ENCODE data around the gene ROBO1. TPM values are rescaled to one million over a fixed set of nuclear protein-coding genes. Genes with fewer than 3 reads are reported as not detected.
"Not testable (repeated sequence)": the region's sequence is repeated elsewhere in the genome, so short reads cannot be mapped to it uniquely, and the experiment has no call there.

Gene ROBO1
- total and polyA plus RNA-seq, 9 donors: 26.2 to 77.2 (median 38.7) TPM

DNA sequence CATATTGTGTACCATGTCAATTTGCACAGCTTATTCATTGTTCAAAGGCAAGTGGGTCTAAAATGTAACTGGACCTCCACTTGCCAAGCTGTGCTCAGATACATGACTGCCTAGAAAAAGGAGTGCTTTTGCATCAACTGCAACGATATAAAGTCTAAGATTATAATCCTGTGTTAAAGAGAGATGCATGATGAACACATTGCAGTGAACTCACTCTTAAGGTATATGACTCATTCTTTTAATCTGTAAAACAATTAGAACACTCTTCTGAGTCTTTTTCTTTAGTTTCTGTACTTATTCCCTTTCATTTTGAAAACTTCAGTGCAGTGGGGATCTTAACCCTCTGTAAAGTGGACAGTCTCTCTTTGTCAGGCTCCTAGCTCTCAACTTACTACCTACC is 982.8 kb downstream of the ROBO1 start:
- H3K9me3 ChIP-seq (replicated peaks; ENCODE audit: control insufficient read depth, low read depth, low read length): no peaks in the 10 kb centered on the region
- H3K4me1 ChIP-seq (ENCODE audit: control insufficient read depth, insufficient read depth, low read length): no peaks in the 10 kb centered on the region
- WGBS (ENCODE audit: insufficient coverage): no CpG with 5 or more reads among the region's 1 CpG
- H3K27me3 ChIP-seq (ENCODE audit: control insufficient read depth, insufficient read depth, low read length): no peaks in the 10 kb centered on the region
- H3K36me3 ChIP-seq (ENCODE audit: control insufficient read depth, insufficient read depth, low read length): no peaks in the 10 kb centered on the region
- no peak overlapping the region for H3K4me3 ChIP-seq (ENCODE audit: low read length)
- H3K27ac ChIP-seq (ENCODE audit: low read length): no peak overlapping the region
- DNase-seq: no peak

DNA sequence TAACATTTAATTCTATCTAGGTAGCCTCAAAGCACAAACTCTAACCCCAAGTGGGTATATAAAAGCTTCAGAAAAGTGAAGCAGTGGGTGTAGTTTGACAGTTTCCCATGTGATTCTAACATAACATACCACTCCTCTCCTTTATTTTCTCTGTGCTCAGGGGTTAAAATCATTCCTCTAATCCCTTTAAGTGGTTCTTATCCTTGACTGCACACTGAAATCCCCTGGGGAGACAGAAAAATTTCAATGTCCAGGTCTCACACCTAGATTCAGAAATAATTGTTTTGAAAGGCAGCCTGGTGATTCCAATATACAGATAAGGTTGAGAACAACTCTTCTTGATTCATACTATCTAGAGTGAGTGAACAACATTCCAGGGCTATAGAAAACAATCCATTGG is 986.4 kb downstream of the ROBO1 start:
- DNase-seq: no peak
- no peaks in the 10 kb centered on the region for H3K36me3 ChIP-seq (ENCODE audit: control insufficient read depth, insufficient read depth, low read length)
- no peak overlapping the region for H3K27ac ChIP-seq (ENCODE audit: low read length)
- no peak overlapping the region for H3K4me3 ChIP-seq (ENCODE audit: low read length)
- H3K9me3 ChIP-seq (replicated peaks; ENCODE audit: control insufficient read depth, low read depth, low read length): peaks cover 6% of the 10 kb centered on the region
- H3K4me1 ChIP-seq (ENCODE audit: control insufficient read depth, insufficient read depth, low read length): no peaks in the 10 kb centered on the region
- H3K27me3 ChIP-seq (ENCODE audit: control insufficient read depth, insufficient read depth, low read length): no peaks in the 10 kb centered on the region

GRCh38 chr3:78765671-78766485 is 1001.9 kb downstream of the ROBO1 start:
- DNase-seq: peak; percentile 62
- Histone ChIP-seq H3K4me3 (ENCODE audit: low read length) (no peak overlapping the region), H3K36me3 (ENCODE audit: control insufficient read depth, insufficient read depth, low read length) (no peaks in the 10 kb centered on the region), H3K4me1 (ENCODE audit: control insufficient read depth, insufficient read depth, low read length) (no peaks in the 10 kb centered on the region), H3K9me3 (replicated peaks; ENCODE audit: control insufficient read depth, low read depth, low read length) (no peaks in the 10 kb centered on the region), H3K27ac (ENCODE audit: low read length) (no peak overlapping the region), H3K27me3 (ENCODE audit: control insufficient read depth, insufficient read depth, low read length) (no peaks in the 10 kb centered on the region)
- WGBS (ENCODE audit: insufficient coverage): no CpG with 5 or more reads among the region's 5 CpGs

GRCh38 chr3:78764634-78765033 is 1003.2 kb downstream of the ROBO1 start:
- WGBS (ENCODE audit: insufficient coverage): no CpG with 5 or more reads among the region's 3 CpGs
- H3K9me3 ChIP-seq (replicated peaks; ENCODE audit: control insufficient read depth, low read depth, low read length): no peaks in the 10 kb centered on the region
- H3K27me3 ChIP-seq (ENCODE audit: control insufficient read depth, insufficient read depth, low read length): no peaks in the 10 kb centered on the region
- no peak overlapping the region for H3K27ac ChIP-seq (ENCODE audit: low read length)
- no peak for DNase-seq
- no peak overlapping the region for H3K4me3 ChIP-seq (ENCODE audit: low read length)
- no peaks in the 10 kb centered on the region for H3K36me3 ChIP-seq (ENCODE audit: control insufficient read depth, insufficient read depth, low read length)
- H3K4me1 ChIP-seq (ENCODE audit: control insufficient read depth, insufficient read depth, low read length): no peaks in the 10 kb centered on the region

GRCh38 chr3:78762121-78762520 is 1005.7 kb downstream of the ROBO1 start:
- Histone ChIP-seq H3K9me3 (replicated peaks; ENCODE audit: control insufficient read depth, low read depth, low read length) (no peaks in the 10 kb centered on the region), H3K4me3 (ENCODE audit: low read length) (no peak overlapping the region), H3K36me3 (ENCODE audit: control insufficient read depth, insufficient read depth, low read length) (no peaks in the 10 kb centered on the region), H3K27me3 (ENCODE audit: control insufficient read depth, insufficient read depth, low read length) (no peaks in the 10 kb centered on the region), H3K4me1 (ENCODE audit: control insufficient read depth, insufficient read depth, low read length) (no peaks in the 10 kb centered on the region), H3K27ac (ENCODE audit: low read length) (no peak overlapping the region)
- DNase-seq: no peak
- WGBS (ENCODE audit: insufficient coverage): no CpG with 5 or more reads among the region's 1 CpG

DNA sequence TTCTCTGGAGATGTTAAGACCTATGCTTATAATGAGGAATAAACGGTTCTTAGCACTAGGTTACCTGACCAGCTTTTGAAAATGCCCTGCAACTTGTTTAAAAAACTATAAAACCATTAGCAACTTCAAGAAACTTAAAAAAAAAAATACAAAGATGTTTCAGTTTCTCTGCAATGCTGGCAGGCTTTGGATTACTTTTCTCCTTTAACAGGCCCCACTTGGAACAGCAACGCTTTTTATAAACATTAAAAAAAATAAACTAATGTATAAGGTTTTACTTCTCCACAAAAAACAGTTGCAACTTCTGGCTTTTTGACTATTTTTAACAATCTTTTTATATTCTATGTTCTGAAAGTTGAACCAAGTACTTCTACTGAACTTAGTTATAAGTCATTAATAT is 1006.7 kb downstream of the ROBO1 start:
- no peaks in the 10 kb centered on the region for H3K36me3 ChIP-seq (ENCODE audit: control insufficient read depth, insufficient read depth, low read length)
- no peak overlapping the region for H3K4me3 ChIP-seq (ENCODE audit: low read length)
- H3K4me1 ChIP-seq (ENCODE audit: control insufficient read depth, insufficient read depth, low read length): no peaks in the 10 kb centered on the region
- H3K27ac ChIP-seq (ENCODE audit: low read length): no peak overlapping the region
- WGBS (ENCODE audit: insufficient coverage): no CpG with 5 or more reads among the region's 2 CpGs
- no peaks in the 10 kb centered on the region for H3K9me3 ChIP-seq (replicated peaks; ENCODE audit: control insufficient read depth, low read depth, low read length)
- DNase-seq: peak; percentile 79
- H3K27me3 ChIP-seq (ENCODE audit: control insufficient read depth, insufficient read depth, low read length): no peaks in the 10 kb centered on the region

- WGBS (ENCODE audit: insufficient coverage): no CpG with 5 or more reads among the region's 4 CpGs
- no peaks in the 10 kb centered on the region for H3K36me3 ChIP-seq (ENCODE audit: control insufficient read depth, insufficient read depth, low read length)
- no peaks in the 10 kb centered on the region for H3K9me3 ChIP-seq (replicated peaks; ENCODE audit: control insufficient read depth, low read depth, low read length)
- no peak overlapping the region for H3K27ac ChIP-seq (ENCODE audit: low read length)
- no peaks in the 10 kb centered on the region for H3K27me3 ChIP-seq (ENCODE audit: control insufficient read depth, insufficient read depth, low read length)
- DNase-seq: peak; percentile 56
- H3K4me1 ChIP-seq (ENCODE audit: control insufficient read depth, insufficient read depth, low read length): peaks cover 2% of the 10 kb centered on the region
- no peak overlapping the region for H3K4me3 ChIP-seq (ENCODE audit: low read length)
Observed at GRCh38 chr3:78757731-78758130, 1010.1 kb downstream of the ROBO1 start.

- H3K36me3 ChIP-seq (ENCODE audit: control insufficient read depth, insufficient read depth, low read length): no peaks in the 10 kb centered on the region
- peaks cover 2% of the 10 kb centered on the region for H3K4me1 ChIP-seq (ENCODE audit: control insufficient read depth, insufficient read depth, low read length)
- WGBS (ENCODE audit: insufficient coverage): no CpG with 5 or more reads among the region's 3 CpGs
- DNase-seq: peak; percentile 81
- H3K27me3 ChIP-seq (ENCODE audit: control insufficient read depth, insufficient read depth, low read length): no peaks in the 10 kb centered on the region
- H3K9me3 ChIP-seq (replicated peaks; ENCODE audit: control insufficient read depth, low read depth, low read length): no peaks in the 10 kb centered on the region
- peak overlapping the region; percentile 53 for H3K27ac ChIP-seq (ENCODE audit: low read length)
- H3K4me3 ChIP-seq (ENCODE audit: low read length): no peak overlapping the region
Observed at GRCh38 chr3:78754066-78754743, 1013.6 kb downstream of the ROBO1 start.

DNA sequence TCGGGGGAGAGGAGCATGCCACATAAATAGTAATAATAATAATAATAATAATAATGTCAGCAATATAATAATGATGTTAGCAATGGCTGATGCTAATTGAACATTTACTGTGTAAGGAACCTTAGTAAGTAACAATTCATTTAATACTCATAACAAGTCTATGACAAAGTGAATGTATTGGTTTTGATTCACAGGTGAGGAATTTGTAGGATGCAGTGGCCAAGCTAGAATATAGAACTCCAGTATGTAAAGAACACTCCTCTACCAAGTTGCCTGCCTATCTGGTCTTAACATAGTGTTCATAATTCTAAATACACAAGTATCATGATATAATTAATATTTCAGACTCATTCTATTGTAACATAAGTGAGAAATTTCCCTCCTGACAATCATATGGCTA is 1016.5 kb downstream of the ROBO1 start:
- H3K36me3 ChIP-seq (ENCODE audit: control insufficient read depth, insufficient read depth, low read length): no peaks in the 10 kb centered on the region
- H3K4me1 ChIP-seq (ENCODE audit: control insufficient read depth, insufficient read depth, low read length): peaks cover 2% of the 10 kb centered on the region
- H3K27ac ChIP-seq (ENCODE audit: low read length): no peak overlapping the region
- no peaks in the 10 kb centered on the region for H3K9me3 ChIP-seq (replicated peaks; ENCODE audit: control insufficient read depth, low read depth, low read length)
- no peak for DNase-seq
- H3K27me3 ChIP-seq (ENCODE audit: control insufficient read depth, insufficient read depth, low read length): no peaks in the 10 kb centered on the region
- WGBS (ENCODE audit: insufficient coverage): no CpG with 5 or more reads among the region's 1 CpG
- no peak overlapping the region for H3K4me3 ChIP-seq (ENCODE audit: low read length)

GRCh38 chr3:78750291-78750690 is 1017.5 kb downstream of the ROBO1 start:
- H3K27me3 ChIP-seq (ENCODE audit: control insufficient read depth, insufficient read depth, low read length); H3K27ac ChIP-seq (ENCODE audit: low read length); H3K4me1 ChIP-seq (ENCODE audit: control insufficient read depth, insufficient read depth, low read length); H3K4me3 ChIP-seq (ENCODE audit: low read length); H3K36me3 ChIP-seq (ENCODE audit: control insufficient read depth, insufficient read depth, low read length); H3K9me3 ChIP-seq (replicated peaks; ENCODE audit: control insufficient read depth, low read depth, low read length); DNase-seq: not testable (repeated sequence)
- WGBS (ENCODE audit: insufficient coverage): no CpG with 5 or more reads among the region's 3 CpGs
